Limb (tissue), 2 donors: ENCODE results near the gene KBTBD4.
A peak's percentile ranks its signal among the peaks of the same experiment; 100 is the strongest.
"Not testable (repeated sequence)": the region's sequence is repeated elsewhere in the genome, so short reads cannot be mapped to it uniquely, and the experiment has no call there.

Experiments used
- DNase-seq, 2 donors: peaks; one replicate each; pipeline ENCODE4 v3.0.0-alpha.2; 2016; ENCODE audit errors: extremely low spot score in 2 of 2

Gene KBTBD4

DNA sequence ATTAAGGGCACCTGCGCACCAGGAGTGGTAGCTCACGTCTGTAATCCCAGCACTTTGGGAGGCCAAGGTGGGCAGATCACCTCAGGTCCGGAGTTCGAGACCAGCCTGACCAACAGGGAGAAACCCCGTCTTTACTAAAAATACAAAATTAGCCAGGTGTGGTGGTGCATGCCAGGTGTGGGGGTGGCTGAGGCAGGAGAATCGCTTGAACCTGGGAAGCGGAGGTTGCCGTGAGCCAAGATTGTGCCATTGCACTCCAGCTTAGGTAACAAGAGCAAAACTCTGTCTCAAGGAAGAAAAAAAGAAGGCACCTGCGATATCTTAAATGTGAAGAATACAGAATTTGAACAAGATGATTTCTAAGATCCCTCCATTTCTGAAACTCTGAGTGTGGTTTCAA is 52.7 kb downstream of the KBTBD4 start:
- not testable (repeated sequence) for DNase-seq

DNA sequence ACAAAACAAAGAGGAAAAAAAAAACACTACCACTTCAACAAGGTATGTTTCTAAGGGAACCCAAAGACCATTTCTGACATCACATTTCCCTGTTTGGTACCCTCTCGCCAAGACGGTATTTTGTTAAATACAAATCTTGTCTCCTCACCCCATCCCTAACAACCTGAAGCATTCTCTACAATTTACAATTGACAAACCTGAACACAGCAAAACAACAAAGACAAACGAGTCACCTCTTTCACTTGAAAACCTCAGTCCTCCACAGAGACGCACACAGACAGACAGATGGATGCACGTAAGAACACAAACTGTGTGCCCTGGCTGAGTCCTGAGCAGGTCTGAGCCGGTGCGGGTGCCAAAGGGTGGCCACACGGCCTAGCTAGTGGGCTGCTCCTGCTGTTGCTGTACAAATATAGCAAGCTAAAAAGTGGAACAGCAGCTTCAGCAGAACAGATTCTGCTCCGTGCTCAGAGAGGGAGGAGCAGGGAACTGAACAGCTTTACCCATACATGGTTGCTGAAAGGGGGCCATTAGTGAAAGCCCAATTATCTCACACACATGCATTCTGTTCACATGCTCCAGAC is 54.4 kb downstream of the KBTBD4 start:
- peak; percentile 31 to 35 for DNase-seq

DNA sequence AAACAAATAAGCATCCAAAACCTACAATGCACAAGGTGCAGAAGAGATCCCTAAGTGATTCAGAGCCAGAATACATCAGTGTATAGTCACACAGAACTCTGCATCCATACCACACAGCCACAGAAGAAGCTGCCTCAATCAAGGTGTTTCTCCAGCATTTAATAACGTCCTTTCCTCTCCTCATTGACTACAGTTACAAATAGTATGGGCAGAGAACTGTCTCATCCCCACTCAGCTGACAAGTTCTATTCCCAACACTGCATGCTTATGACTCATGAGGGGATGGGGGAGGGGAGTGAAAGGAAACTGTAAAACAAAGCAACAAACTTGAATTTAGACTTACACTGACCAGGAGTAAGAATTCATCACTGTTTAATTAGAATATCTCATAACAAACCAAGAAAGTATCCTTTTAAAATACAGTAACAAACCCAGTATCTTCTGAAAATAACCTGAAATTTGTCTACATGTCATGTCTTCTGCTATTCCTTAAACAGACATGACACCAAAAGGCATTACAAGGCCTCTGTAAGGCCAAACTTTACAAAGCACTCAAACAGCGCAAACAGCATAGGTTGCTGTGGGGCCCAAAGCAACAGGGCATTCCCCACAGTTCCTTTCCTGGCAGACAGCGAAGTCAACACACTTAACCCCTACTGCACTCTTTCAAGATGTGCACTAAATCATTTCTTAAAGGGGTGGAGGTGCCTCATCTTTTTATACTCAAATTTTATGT is 55.1 kb downstream of the KBTBD4 start:
- DNase-seq: no peak
